Posterior cingulate gyrus (tissue), 11 donors: ENCODE measurements around the gene CDC20.
"Not testable (repeated sequence)": the region's sequence is repeated elsewhere in the genome, so short reads cannot be mapped to it uniquely, and the experiment has no call there.

Source experiments
- DNase-seq, 10 donors: peaks; one replicate each; pipeline versions ENCODE4 v3.0.0 to v3.0.0-alpha.2; 2020 to 2021; ENCODE audit warnings: mixed read lengths in 3 of 10
- intact Hi-C: fragments of 100-400 bp; cut with DNase I; formaldehyde crosslinking; loops from one replicate; pipeline ENCODE4 v1.15.1; 2023

CDC20 gene

GRCh38 chr1:43377831-43378230 lies 19.1 kb downstream of the CDC20 start:
- intact Hi-C loops, result no loop called here
- DNase-seq, result no peak

- intact Hi-C loops, result no loop called here
- DNase-seq, result no peak
These were observed 20.7 kb downstream of the CDC20 start for GRCh38 chr1:43379476-43379875.

- DNase-seq, result peak in 2 of 10 donors; percentile 17 to 40
- intact Hi-C loops, result no loop called here
These were observed 22.8 kb downstream of the CDC20 start for GRCh38 chr1:43381612-43382011.

GRCh38 chr1:43382027-43382779 lies 23.4 kb downstream of the CDC20 start:
- intact Hi-C loops, result no loop called here
- DNase-seq, result peak in 8 of 10 donors; percentile 45 to 94 (median 61)

GRCh38 chr1:43383449-43383848 lies 24.7 kb downstream of the CDC20 start:
- intact Hi-C loops, result loop anchor here (1.0 kb wide), 1 partner anchor 145 kb away; no protein-coding TSS in a partner anchor
- DNase-seq, result peak in 5 of 10 donors; percentile 47 to 92 (median 58)

GRCh38 chr1:43386676-43387075 lies 27.9 kb downstream of the CDC20 start:
- intact Hi-C loops, result no loop called here

GRCh38 chr1:43387976-43388599 lies 29.3 kb downstream of the CDC20 start:
- no peak for DNase-seq
- intact Hi-C loops, result no loop called here

More at GRCh38 chr1:43386676-43387075, 27.9 kb downstream of the CDC20 start:
- DNase-seq, result no peak

GRCh38 chr1:43388613-43389012 lies 29.8 kb downstream of the CDC20 start:
- no peak for DNase-seq
- intact Hi-C loops, result no loop called here

GRCh38 chr1:43389326-43390313 lies 30.8 kb downstream of the CDC20 start, which contains the start of the genes MED8 and SZT2:
Gene MED8 (minus strand): TSS chr1:43389800. CDS start chr1:43389764, 36 bp downstream.
Gene SZT2 (plus strand): TSS chr1:43389899. CDS start chr1:43389969, 70 bp downstream.
- intact Hi-C loops, result no loop called here
- peak; percentile 93 to 99 (median 96) for DNase-seq

GRCh38 chr1:43392702-43393101 lies 33.9 kb downstream of the CDC20 start:
- intact Hi-C loops, result no loop called here
- DNase-seq, result no peak

- no peak for DNase-seq
- intact Hi-C loops, result no loop called here
These were observed 36.7 kb downstream of the CDC20 start for GRCh38 chr1:43395523-43395922.

- intact Hi-C loops, result no loop called here
These were observed 37.3 kb downstream of the CDC20 start for GRCh38 chr1:43396059-43396458.

GRCh38 chr1:43398227-43398626 lies 39.4 kb downstream of the CDC20 start:
- intact Hi-C loops, result no loop called here
- no peak for DNase-seq

More at GRCh38 chr1:43396059-43396458, 37.3 kb downstream of the CDC20 start:
- DNase-seq, result no peak

- intact Hi-C loops, DNase-seq: not testable (repeated sequence)
These were observed 41.7 kb downstream of the CDC20 start for GRCh38 chr1:43400441-43400840.

GRCh38 chr1:43402089-43402865 lies 43.5 kb downstream of the CDC20 start:
- DNase-seq, result no peak
- intact Hi-C loops, result no loop called here

- intact Hi-C loops, result no loop called here
- no peak for DNase-seq
These were observed 45.6 kb downstream of the CDC20 start for GRCh38 chr1:43404353-43404752.

GRCh38 chr1:43405219-43405875 lies 46.6 kb downstream of the CDC20 start:
- DNase-seq, result no peak
- intact Hi-C loops, result no loop called here

- DNase-seq, result no peak
- intact Hi-C loops, result no loop called here
These were observed 47.1 kb downstream of the CDC20 start for GRCh38 chr1:43405876-43406234.

GRCh38 chr1:43410571-43410970 lies 51.8 kb downstream of the CDC20 start:
- no peak for DNase-seq
- intact Hi-C loops, result no loop called here
